ENCODE results near the gene NACAD. TPM values are rescaled to one million over a fixed set of nuclear protein-coding genes. Genes with fewer than 3 reads are reported as not detected.

The NACAD gene
- total RNA-seq, 1 donor from 2014 or later, result 0.33 TPM

DNA sequence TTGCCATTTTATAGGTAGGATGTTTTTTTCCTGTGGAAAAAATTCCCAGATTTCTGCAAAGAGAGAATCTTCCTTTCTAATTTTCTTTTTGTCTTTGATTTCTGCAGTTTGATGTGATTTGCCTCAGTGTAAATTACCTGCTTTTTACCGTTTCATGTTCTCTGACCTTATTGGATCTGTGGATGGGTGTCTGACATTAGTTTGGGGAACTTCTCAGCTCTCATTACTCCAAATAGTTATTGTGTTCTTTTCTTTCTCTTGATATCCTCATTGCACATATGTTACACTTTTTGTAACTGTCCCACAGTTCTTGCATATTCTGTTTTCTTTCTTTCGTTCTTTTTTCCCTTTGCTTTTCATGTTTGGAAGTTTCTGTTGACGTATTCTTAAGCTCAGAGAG is 28.5 kb downstream of the NACAD start:
- no peak overlapping the region for H3K4me3 Mint-ChIP-seq
- peaks cover 64% of the 10 kb centered on the region for H3K4me1 Mint-ChIP-seq
- CTCF ChIA-PET, result no interaction called here

DNA sequence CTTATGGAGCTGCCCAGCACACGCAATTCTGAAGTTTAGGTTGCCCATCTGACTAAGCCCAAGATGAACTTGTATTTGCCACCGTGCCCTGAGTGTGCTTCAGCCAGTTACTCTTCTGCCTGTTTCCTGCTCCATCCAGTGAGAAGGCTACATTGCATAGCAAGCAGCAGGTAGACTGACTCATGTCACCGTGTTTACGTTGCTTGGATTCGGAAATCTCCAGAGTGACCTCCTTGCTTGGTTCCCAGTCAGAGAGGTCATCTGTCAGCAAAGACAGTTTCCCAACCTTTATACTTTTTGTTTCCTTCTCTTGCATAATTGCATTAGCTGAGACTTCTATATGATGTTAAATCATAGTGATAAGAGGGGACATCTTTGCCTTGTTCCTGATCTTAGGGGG is 30.9 kb downstream of the NACAD start:
- no peaks in the 10 kb centered on the region for H3K9me3 Mint-ChIP-seq
- peaks cover 63% of the 10 kb centered on the region for H3K4me1 Mint-ChIP-seq
- DNase-seq (no peak), ATAC-seq (ENCODE audit: low read depth) (no peak)
- POLR2A ChIA-PET, result no interaction called here
- intact Hi-C loops (cut with micrococcal nuclease), result loop anchor here (2.0 kb wide), 1 partner anchor 31 kb away; no protein-coding TSS in a partner anchor
- TF ChIP-seq CTCF (IDR thresholded peaks at IDR 0.05), result no peak
- no peak overlapping the region for H3K27ac Mint-ChIP-seq
- H3K27me3 Mint-ChIP-seq, result no peaks in the 10 kb centered on the region
- H3K4me3 Mint-ChIP-seq, result no peak overlapping the region
- CTCF ChIA-PET, result no interaction called here
- H3K36me3 Mint-ChIP-seq (ENCODE audit: low read depth), result peaks cover 62% of the 10 kb centered on the region

More for the DNA sequence above, 28.5 kb downstream of the NACAD start:
- ATAC-seq (ENCODE audit: low read depth) (no peak), DNase-seq (no peak)
- H3K9me3 Mint-ChIP-seq, result no peaks in the 10 kb centered on the region
- intact Hi-C loops (cut with micrococcal nuclease), result loop anchor here (5.0 kb wide), 2 partner anchors 52 to 58 kb away; partner anchors contain the start of genes CCM2 and TBRG4
- POLR2A ChIA-PET, result no interaction called here
- H3K27ac Mint-ChIP-seq, result peak overlapping the region; percentile 47
- H3K27me3 Mint-ChIP-seq, result no peaks in the 10 kb centered on the region
- TF ChIP-seq CTCF (IDR thresholded peaks at IDR 0.05), result no peak
- peaks cover 64% of the 10 kb centered on the region for H3K36me3 Mint-ChIP-seq (ENCODE audit: low read depth)

GRCh38 chr7:45055594-45056219 is 33.1 kb downstream of the NACAD start:
- no peak overlapping the region for H3K4me3 Mint-ChIP-seq
- DNase-seq (no peak), ATAC-seq (ENCODE audit: low read depth) (no peak)
- no peaks in the 10 kb centered on the region for H3K9me3 Mint-ChIP-seq
- TF ChIP-seq CTCF (IDR thresholded peaks at IDR 0.05), result no peak
- ChIA-PET CTCF (no interaction called here), POLR2A (no interaction called here)
- no peaks in the 10 kb centered on the region for H3K27me3 Mint-ChIP-seq
- H3K4me1 Mint-ChIP-seq, result peaks cover 57% of the 10 kb centered on the region
- peaks cover 56% of the 10 kb centered on the region for H3K36me3 Mint-ChIP-seq (ENCODE audit: low read depth)
- no peak overlapping the region for H3K27ac Mint-ChIP-seq
- intact Hi-C loops (cut with micrococcal nuclease), result loop anchor here (2.0 kb wide), 1 partner anchor 29 kb away; no protein-coding TSS in a partner anchor

DNA sequence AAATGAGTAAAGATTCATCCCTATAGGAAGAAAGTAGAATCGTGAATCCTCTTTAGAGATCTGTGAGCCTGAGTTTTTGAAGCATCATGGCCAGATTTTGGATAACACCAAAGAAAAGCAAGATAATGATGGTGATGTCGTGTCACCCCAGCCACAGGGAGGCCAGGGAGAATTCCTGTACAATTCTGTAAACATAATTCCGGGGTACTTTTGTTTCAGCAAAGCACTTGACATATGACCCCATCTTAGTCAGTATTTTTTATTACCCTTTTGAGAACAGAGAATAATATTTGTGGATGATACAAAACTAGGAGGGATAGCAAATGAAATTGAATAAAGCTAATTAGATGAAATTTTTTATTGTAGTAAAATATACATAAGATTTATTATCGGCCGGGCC is 33.8 kb downstream of the NACAD start:
- Mint-ChIP-seq H3K27ac (peak overlapping the region; percentile 59), H3K9me3 (no peaks in the 10 kb centered on the region), H3K4me1 (peaks cover 58% of the 10 kb centered on the region), H3K4me3 (no peak overlapping the region), H3K27me3 (no peaks in the 10 kb centered on the region), H3K36me3 (ENCODE audit: low read depth) (peaks cover 56% of the 10 kb centered on the region)
- intact Hi-C loops (cut with micrococcal nuclease), result no loop called here
- ChIA-PET CTCF (no interaction called here), POLR2A (no interaction called here)
- ATAC-seq (ENCODE audit: low read depth), result no peak
- no peak for TF ChIP-seq CTCF (IDR thresholded peaks at IDR 0.05)
- no peak for DNase-seq

- Mint-ChIP-seq H3K27ac (peak overlapping the region; percentile 59), H3K36me3 (ENCODE audit: low read depth) (peaks cover 57% of the 10 kb centered on the region), H3K4me1 (peaks cover 58% of the 10 kb centered on the region), H3K4me3 (no peak overlapping the region), H3K9me3 (no peaks in the 10 kb centered on the region), H3K27me3 (no peaks in the 10 kb centered on the region)
- intact Hi-C loops (cut with micrococcal nuclease), result no loop called here
- no peak for DNase-seq
- no peak for ATAC-seq (ENCODE audit: low read depth)
- TF ChIP-seq CTCF (IDR thresholded peaks at IDR 0.05), result no peak
- ChIA-PET POLR2A (interaction anchor here (0.7 kb wide), 1 partner anchor 74 kb away, joined by 3 read pairs; no protein-coding TSS in a partner anchor), CTCF (no interaction called here)
Observed at GRCh38 chr7:45054442-45054841, 34.3 kb downstream of the NACAD start.
